Stimulated activated CD8-positive, alpha-beta memory T cell treated with anti-CD3 and anti-CD28 coated beads, Interleukin-2, amount 100 ng/mL, for 48 hours (primary cell): ENCODE measurements around the gene TBL1X.
"Not testable (repeated sequence)": the region's sequence is repeated elsewhere in the genome, so short reads cannot be mapped to it uniquely, and the experiment has no call there.

Experiments used
- DNase-seq, 2 donors: peaks; one replicate each; pipeline ENCODE4 v3.0.0-alpha.2; 2020; ENCODE audit warnings: low read depth in 2 of 2

TBL1X gene

DNA sequence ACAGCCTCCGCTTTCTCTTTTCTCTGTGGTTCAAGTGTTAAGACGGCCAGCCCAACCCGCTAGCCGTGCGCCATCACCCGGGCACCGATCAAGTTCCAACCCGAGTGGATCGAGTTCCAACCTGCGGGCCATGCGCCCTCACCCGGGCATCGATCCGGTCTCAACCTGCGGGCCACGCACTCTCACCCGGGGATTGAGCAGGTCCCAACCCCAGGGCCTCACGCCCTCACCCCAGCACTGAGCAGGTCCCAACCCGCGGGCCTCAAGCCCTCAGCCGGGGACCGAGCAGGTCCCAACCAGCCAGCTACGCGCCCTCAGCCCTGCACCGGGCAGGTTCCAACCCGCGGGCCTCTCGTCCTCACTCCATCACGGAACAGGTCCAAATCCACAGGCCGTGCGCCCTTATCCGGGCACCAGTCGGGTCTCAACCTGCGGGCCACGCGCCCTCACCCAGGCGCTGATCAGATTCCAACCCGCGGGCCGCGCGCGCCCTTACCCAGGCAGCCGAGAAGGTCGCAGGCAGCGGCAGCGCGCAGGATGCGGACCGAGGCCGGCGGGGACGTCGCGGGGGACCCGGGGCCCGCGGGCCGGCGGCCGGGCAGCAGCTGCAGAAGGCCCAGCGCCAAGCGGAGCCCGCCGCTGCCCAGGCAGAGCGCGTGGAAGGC is 300.3 kb downstream of the TBL1X start:
- DNase-seq: no peak

GRCh38 chrX:9765737-9766097 is 300.9 kb downstream of the TBL1X start, which contains the start of gene GPR143:
Gene GPR143 (minus strand): TSS chrX:9765847. CDS start chrX:9765817, 30 bp downstream.
- no peak for DNase-seq

DNA sequence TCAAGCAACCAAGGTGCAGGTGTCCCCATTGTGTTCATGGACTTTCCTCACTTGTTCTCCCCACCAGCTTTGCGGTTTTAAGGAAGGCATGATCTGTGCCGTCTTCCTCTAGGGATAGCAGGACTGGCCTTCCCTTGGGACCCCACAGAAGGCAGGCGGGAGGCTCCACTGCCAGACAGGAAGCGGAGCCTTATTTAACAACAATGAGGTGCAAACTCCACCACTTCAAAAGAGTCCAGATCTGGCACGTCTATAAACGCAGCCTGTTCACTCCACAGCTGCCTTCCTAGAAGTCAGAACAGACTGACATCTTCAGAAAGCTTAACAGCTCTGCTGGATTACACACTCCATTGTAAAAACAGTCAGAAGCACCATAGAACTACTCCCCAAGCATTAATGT is 302.5 kb downstream of the TBL1X start:
- DNase-seq: no peak

DNA sequence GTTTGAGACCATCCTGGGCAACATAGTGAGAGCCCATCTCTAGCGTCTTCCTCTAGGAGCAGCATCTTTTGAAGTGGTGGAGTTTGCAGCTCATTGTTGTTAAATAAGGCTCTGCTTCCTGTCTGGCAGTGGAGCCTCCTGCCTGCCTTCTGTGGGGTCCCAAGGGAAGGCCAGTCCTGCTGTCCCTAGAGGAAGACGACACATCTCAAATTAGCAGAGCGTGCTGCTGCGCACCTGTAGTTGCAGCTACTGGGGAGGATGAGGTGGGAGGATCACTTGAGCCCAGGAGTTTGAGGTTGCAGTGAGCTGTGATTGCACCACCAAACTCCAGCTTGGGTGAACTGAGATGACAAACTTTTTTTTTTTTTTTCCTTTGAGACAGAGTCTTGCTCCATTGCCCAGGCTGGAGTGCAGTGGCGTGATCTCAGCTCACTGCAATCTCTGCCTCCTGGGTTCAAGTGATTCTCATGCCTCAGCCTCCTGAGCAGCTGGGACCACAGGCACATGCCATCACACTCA is 303.5 kb downstream of the TBL1X start:
- not testable (repeated sequence) for DNase-seq

DNA sequence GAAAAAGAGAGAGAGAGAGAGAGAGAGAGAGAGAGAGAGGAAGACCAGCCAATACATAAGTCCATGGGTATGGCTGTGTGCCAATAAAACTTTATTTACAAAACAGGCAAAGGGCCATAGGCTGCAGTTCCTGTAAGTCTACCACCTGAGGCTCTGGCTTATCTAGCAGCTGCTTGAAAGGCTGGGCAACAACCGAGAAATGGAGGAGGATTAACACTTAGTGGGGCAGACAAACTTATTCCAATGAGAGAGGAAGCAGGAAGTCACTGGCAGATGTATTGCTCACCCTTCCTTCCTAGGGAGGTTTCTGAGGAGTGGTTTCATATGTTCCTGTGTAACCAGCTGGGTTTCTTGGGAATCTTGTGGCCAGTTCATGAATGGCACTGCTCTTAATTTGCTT is 305.5 kb downstream of the TBL1X start:
- DNase-seq: no peak

DNA sequence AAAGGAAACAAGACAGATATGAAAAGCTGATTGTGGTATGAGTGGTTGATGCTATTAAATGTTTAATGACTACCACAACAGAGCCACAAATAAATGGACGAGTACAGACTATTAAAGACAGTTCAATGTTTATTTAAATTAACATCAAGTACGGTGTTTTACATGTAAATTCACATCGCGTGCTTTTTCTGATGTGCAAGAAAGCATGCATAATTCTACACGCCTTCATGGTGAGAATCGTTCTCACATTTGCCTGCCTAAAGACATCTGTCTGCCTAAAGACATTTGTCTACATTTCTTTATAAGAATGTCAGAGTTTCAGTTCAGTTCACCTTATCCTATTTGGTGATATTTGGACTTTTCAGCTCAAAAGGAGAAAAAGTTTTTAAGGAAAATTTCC is 308.1 kb downstream of the TBL1X start:
- DNase-seq: no peak

DNA sequence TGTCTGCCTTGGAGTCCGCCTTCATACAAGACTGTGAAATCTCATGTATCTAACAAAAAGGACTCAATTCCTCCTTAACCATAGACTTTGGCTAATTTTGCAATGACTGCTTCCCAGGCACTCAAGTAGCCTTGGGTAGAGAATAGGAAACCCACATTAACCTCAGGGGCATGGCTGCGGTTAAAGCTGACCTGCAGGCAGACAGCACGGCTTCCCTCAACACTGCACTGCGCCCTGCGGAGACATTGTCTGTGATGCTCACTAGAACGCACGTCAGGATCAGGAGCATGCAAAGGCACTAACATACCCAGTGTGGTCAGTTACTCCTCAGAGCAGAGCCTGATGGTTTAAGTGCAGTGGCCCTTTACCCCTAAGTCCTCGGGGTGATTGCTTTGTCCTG is 311.1 kb downstream of the TBL1X start:
- DNase-seq: no peak

DNA sequence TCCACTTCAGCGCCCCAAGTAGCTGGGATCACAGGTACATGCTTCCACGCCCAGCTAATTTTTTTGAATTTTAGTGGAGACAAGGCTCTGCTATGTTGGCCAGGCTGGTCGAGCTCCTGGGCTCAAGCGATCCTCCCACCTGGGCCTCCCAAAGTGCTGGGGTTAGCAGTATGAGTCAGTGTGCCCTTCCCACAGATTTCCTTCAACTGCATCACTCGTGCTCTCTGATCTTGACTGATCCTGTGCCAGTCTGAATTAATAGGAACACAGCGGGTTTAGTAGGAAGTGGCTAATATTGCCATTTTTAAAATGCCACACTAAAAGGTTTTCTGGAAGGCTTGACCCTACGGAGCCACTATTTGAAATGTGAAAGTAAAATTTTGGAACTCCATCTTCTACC is 317.1 kb downstream of the TBL1X start:
- no peak for DNase-seq

- DNase-seq: no peak
Measured at GRCh38 chrX:9784332-9784731, 319.5 kb downstream of the TBL1X start.

DNA sequence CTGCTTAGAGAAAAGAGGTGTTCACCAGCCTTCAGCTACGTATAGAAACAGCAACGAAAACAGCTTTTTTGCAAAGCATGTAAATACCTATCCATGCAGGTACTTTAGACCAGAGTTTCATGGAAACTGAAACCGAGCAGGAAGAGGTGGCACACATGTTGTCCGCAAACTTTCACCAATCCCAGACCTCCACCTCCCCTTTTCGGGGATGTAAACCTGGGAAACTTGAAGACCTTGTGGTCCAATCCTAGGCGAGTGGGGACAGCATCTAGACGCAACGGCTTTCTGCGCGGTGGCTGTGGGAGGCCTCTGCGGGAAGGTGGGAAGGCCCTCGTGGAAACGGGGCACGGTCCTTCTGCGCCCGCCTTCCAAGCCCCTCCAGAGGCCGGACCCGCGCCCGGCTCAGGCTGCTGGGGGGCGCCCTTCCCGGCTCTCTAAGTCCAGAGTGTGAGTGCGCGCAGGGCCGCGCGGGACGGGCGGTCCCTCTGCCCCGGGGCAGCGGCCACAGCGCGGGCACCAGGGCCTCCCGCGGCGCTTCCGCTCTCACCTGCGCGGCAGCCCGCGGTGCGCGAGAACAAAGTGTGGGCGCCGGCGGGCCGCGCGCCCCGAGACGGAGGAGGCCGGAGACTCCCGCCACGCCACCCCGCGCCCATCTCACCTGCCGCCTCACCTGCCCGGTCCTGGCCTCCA is 320.5 kb downstream of the TBL1X start:
- DNase-seq: no peak

DNA sequence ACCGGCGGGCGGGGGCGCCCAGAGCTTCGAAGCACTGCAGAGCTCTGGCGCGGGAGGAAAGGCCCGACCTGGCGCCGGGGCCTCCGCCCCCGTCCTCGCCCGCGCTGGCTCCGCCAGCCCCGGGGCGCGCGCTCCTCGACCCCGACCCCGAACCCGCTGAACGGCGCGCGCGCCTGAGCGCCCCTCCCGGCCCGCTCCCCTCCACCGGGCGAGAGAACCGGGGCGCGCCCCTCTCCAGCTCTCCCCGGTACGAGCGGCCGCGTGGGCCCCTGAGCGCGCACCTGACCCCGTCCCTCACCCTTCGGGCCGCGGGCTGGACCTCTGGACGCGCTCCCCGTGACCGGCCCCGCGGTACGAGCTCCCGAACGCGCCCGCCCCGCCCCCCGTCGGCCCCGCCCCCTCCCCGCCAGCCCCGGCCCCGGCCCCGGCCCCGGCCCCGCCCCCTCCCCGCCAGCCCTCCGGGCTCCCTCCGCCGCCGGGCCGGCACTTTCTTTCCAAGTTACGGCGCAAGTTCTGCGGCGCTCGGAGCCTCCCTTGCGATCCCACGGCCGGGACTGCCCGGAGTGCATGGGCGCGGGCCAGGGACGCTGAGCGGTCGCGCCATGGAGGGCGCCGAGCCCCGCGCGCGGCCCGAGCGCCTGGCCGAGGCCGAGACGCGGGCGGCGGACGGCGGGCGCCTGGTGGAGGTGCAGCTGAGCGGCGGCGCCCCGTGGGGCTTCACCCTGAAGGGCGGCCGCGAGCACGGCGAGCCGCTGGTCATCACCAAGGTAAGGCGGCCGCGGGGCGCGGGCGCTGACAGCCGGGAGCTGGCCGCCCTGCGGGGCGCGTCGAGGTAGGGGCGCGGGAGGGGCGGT is 321.3 kb downstream of the TBL1X start, which contains the start of gene SHROOM2:
SHROOM2 (plus strand) TSS at position 486 of the 854 bp plus-strand sequence; CDS start at position 603, 117 bp downstream.
- DNase-seq: no peak

DNA sequence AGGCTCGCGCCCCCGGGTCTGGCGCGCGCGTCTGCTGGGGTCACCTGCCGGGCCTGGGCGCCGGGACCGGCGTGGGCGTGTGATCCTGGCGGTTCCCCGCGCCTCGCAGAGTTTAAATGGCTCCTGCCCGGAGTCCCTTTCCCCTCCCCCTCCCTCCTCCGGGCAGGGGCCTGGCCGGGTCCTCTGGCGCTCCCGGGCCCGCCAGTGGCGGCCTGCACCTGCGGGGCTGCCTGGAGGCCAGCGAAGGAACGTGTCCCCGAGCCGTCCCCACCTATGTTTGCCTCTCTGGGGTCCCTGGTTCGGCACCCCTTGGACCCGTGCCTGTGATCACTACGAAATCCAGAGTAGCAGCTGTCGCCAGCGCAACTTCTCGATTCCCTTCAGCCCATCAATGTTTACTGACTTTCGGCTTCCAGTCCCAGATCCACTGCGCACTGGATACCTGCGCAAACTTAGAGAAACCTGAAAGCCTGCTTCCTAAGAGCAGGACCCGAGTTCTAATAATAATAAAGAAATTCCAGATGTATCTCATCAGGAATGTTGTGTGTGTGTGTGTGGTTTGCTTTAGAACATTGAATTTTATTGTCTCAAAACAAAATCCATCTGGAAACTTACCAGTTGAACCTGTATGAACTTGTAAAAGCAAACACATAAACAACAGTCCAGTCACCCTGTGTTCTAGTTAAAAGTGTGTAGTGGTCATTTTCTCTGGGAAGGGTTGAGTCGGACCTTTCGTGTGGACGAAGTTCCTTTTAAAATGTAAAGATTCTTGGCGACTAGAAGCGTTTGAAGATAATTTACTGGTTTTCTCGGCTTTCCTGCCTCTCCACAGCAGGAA is 322.2 kb downstream of the TBL1X start:
- no peak for DNase-seq

- DNase-seq: no peak
Measured at GRCh38 chrX:9788911-9789310, 324.1 kb downstream of the TBL1X start.

DNA sequence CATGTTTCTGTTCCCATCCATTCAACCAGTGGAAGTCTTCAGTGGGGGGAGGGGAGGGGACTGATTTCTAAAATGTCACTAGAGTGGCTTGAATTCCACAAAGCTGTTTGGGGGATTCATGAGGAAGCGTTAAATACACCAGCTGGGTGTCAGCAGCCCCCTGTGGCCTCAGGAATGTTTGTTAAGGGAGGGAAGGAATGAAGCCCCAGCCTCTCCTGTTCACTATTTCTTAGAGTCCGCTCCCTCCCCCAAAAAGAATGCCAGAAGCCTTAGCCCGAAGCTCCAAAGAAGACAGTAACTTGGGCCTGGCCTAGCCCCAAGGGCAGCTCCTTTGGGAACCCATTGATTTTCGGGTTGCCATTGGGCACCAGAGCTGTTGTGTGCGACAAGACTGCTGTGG is 324.7 kb downstream of the TBL1X start:
- no peak for DNase-seq
